K562 (cell line): ENCODE measurements around the gene KLHL29. TPM values are rescaled to one million over a fixed set of nuclear protein-coding genes. Genes with fewer than 3 reads are reported as not detected.

ENCODE experiments used
- ATAC-seq: fragments of 200-7000 bp; cut with Tn5 transposase; 3 replicates; pipeline ENCODE4 v1.9.1; 2020; ENCODE audit warnings: moderate library complexity
- BruUV-seq: library from RNA; stranded (reverse); fragments of 400-500 nt; replicated peaks from 2 replicates; lab custom pipeline; 2021; lab: Mats Ljungman, UMichigan
- CTCF ChIA-PET: fragments of 300-600 bp; formaldehyde crosslinking; extraction: SDS; loops from one replicate; lab custom pipeline; 2021; ENCODE audit warnings: low intra/inter-chr PET ratio; lab: Yijun Ruan, JAX
- POLR2A ChIA-PET: fragments of 300-600, 350-650 bp; sonication (Branson Sonifier 250); formaldehyde crosslinking; extraction: SDS; loops from one replicate; lab custom pipeline; 2021; ENCODE audit warnings: antibody characterized with exemption, inconsistent platforms; lab: Yijun Ruan, JAX
- DNase-seq, 4 experiments: peaks; one replicate each; pipeline versions ENCODE4 v3.0.0 to v3.0.0-alpha.2; 2011 to 2018; ENCODE audit warnings: low spot score in 3 of 4, mixed read lengths in 3 of 4; ENCODE audit errors: extremely low read depth in 1 of 4
- FAIRE-seq: peaks from 2 replicates; lab custom pipeline; 2011; peaks lifted over from hg19 to GRCh38; lab: Jason Lieb, UNC
- H2AFZ ChIP-seq: 2 replicates; pipeline ENCODE4 v1.6.0; 2011; ENCODE audit warnings: low read depth, low read length, control low read depth, inconsistent platforms
- H3K27ac ChIP-seq: fragments of 200-600 bp; 3 replicates; pipeline ENCODE4 v1.8.0; 2011; ENCODE audit warnings: low read depth, mild to moderate bottlenecking, control low read depth, inconsistent platforms, low read length, moderate library complexity, mixed read lengths; ENCODE audit errors: extremely low read depth
- H3K27me3 ChIP-seq, 2 experiments: fragments of 300-600 bp in 1 of 2; 2 replicates in 1 of 2; 3 replicates in 1 of 2; pipeline versions ENCODE4 v1.6.0 to v1.8.0; 2011; ENCODE audit warnings: inconsistent platforms in 2 of 2, low read length in 2 of 2, mild to moderate bottlenecking in 1 of 2, mixed read lengths in 1 of 2, moderate library complexity in 1 of 2; ENCODE audit not compliant: control insufficient read depth in 2 of 2, insufficient read depth in 2 of 2
- H3K36me3 ChIP-seq: fragments of 300-600 bp; 3 replicates; pipeline ENCODE4 v1.8.0; 2011; ENCODE audit warnings: mild to moderate bottlenecking, low read length, inconsistent platforms; ENCODE audit not compliant: control insufficient read depth, insufficient read depth
- H3K4me1 ChIP-seq, 2 experiments: fragments of 200-600 bp in 1 of 2; replicated peaks in 1 of 2; 2 replicates in 1 of 2; 3 replicates in 1 of 2; pipeline versions ENCODE4 v1.5.1 to v1.8.0; 2011; ENCODE audit warnings: inconsistent platforms in 2 of 2, low read length in 2 of 2, mild to moderate bottlenecking in 1 of 2, mixed read lengths in 1 of 2, moderate library complexity in 1 of 2; ENCODE audit not compliant: control insufficient read depth in 2 of 2, insufficient read depth in 2 of 2
- H3K4me2 ChIP-seq: 2 replicates; pipeline ENCODE4 v1.6.1; 2011; ENCODE audit warnings: low read length, control low read depth, inconsistent platforms, mixed read lengths; ENCODE audit not compliant: insufficient read depth
- H3K4me3 ChIP-seq: fragments of 200-600 bp; sonication (generic), shearing (Covaris generic); 2 replicates; pipeline ENCODE4 v1.5.1; 2016; ENCODE audit warnings: control low read depth, inconsistent platforms
- H3K79me2 ChIP-seq: fragments of 200-600 bp; 3 replicates; pipeline ENCODE4 v1.8.0; 2011; ENCODE audit warnings: low read length, inconsistent platforms; ENCODE audit not compliant: control insufficient read depth, insufficient read depth
- H3K9ac ChIP-seq, 2 experiments: 2 replicates each; pipeline versions ENCODE4 v1.6.0 to v1.6.1; 2011; ENCODE audit warnings: low read depth in 2 of 2, low read length in 2 of 2, control low read depth in 1 of 2, inconsistent platforms in 1 of 2, mild to moderate bottlenecking in 1 of 2, mixed read lengths in 1 of 2; ENCODE audit not compliant: insufficient read depth in 1 of 2
- H3K9me1 ChIP-seq: one replicate; pipeline ENCODE4 v1.6.0; 2011; ENCODE audit warnings: inconsistent platforms, mild to moderate bottlenecking, low read length, moderate library complexity; ENCODE audit not compliant: control insufficient read depth, insufficient read depth
- H3K9me3 ChIP-seq: replicated peaks from 2 replicates; pipeline ENCODE4 v1.5.1; 2011; ENCODE audit warnings: low read depth, low read length, inconsistent platforms; ENCODE audit not compliant: control insufficient read depth, insufficient read depth
- H4K20me1 ChIP-seq: replicated peaks from 2 replicates; pipeline ENCODE4 v1.6.1; 2011; ENCODE audit warnings: low read length, inconsistent platforms, mixed read lengths; ENCODE audit not compliant: control insufficient read depth, insufficient read depth
- ATF7 ChIP-seq: fragments of 450-650 bp; IDR thresholded peaks from 2 replicates; pipeline ENCODE4 v1.7.1; 2014; ENCODE audit warnings: mild to moderate bottlenecking, moderate library complexity
- CEBPZ ChIP-seq: fragments of 150-350 bp; IDR thresholded peaks from 2 replicates; pipeline ENCODE4 v1.6.1; 2014; ENCODE audit warnings: low read depth, mild to moderate bottlenecking, low read length, borderline replicate concordance
- HDAC6 ChIP-seq: IDR thresholded peaks from 2 replicates; pipeline ENCODE4 v1.6.1; 2012; ENCODE audit warnings: low read depth, mild to moderate bottlenecking, control low read depth, inconsistent platforms, low read length, moderate library complexity
- NFYB ChIP-seq: IDR thresholded peaks from 2 replicates; pipeline ENCODE4 v1.6.1; 2011; ENCODE audit warnings: mild to moderate bottlenecking, moderate library complexity; ENCODE audit not compliant: insufficient read length; ENCODE audit errors: extremely low read depth
- PKNOX1 ChIP-seq: fragments of 450-650 bp; IDR thresholded peaks from 2 replicates; pipeline ENCODE4 v1.6.1; 2016
- PTBP1 ChIP-seq: fragments of 200-400 bp; formaldehyde crosslinking; IDR thresholded peaks from 2 replicates; pipeline ENCODE4 v1.6.1; 2017; ENCODE audit warnings: low read depth, low read length
- RFX1 ChIP-seq: fragments of 450-650 bp; IDR thresholded peaks from 2 replicates; pipeline ENCODE4 v1.6.1; 2016; ENCODE audit warnings: mild to moderate bottlenecking, moderate library complexity
- ZNF41 ChIP-seq: fragments of 250-450 bp; sonication (Bioruptor Pico); conservative IDR thresholded peaks from 2 replicates; pipeline ENCODE4 v1.4.0; 2020; ENCODE audit warnings: mild to moderate bottlenecking
- WGBS: fragments of 100-300 bp; shearing (Covaris generic); methylation state at CpG from one replicate; pipeline ENCODE4 v1.1.6; 2016; ENCODE audit warnings: low coverage, mixed read lengths; ENCODE audit not compliant: insufficient coverage; ENCODE audit errors: missing lambda C conversion rate; 5-methylcytosine and 5-hydroxymethylcytosine counted together
- in situ Hi-C: fragments of 300-500 bp; cut with MboI; formaldehyde crosslinking; loops from 4 replicates; pipeline ENCODE4 v1.15.0; 2018; ENCODE audit warnings: inconsistent platforms, mixed read lengths
- intact Hi-C: fragments of 100-400 bp; cut with micrococcal nuclease; formaldehyde crosslinking; loops from 2 replicates; pipeline ENCODE4 v1.14.2; 2022
- polyA plus RNA-seq, 8 experiments: library from polyadenylated mRNA; depleted of rRNA in 4 of 8; stranded (reverse) in 5 of 8; unstranded in 3 of 8; fragments of >200 nt; fragmentation: Nextera tagmentation in 2 of 8; fragmentation: Illumina TruSeq in 1 of 8; extraction: Ambion mirVana in 2 of 8; extraction: Trizol in 1 of 8; gene quantifications; 2 replicates each; pipeline versions ENCODE4 v1.2.1 to v1.2.3, GENCODE V29; 2011 to 2014; ENCODE audit warnings: inconsistent platforms in 1 of 8, missing spikeins in 1 of 8
- total RNA-seq, 7 experiments: library from RNA; depleted of rRNA in 6 of 7; stranded (reverse); fragments of >200 nt in 6 of 7; fragmentation: Illumina TruSeq in 2 of 7; extraction: Trizol in 2 of 7; gene quantifications; 2 replicates each; pipeline versions ENCODE4 v1.2.1 to v1.2.3, GENCODE V29; 2011 to 2021; ENCODE audit warnings: low replicate concordance in 1 of 7

Gene KLHL29
- total and polyA plus RNA-seq, 9 of the 15 experiments (the other 6 are each of a cell fraction or from before 2014, with no cell fraction given) = 0.03 to 0.31 (median 0.08) TPM; not detected in 1

GRCh38 chr2:23506531-23507266, 121.7 kb downstream of the KLHL29 start:
- Histone ChIP-seq H4K20me1 (0 out of 2 replicates have a peak, but pooled peaks cover 3% of the 10 kb centered on the region), H3K9me3 (no peaks in the 10 kb centered on the region), H3K9ac (no peak overlapping the region), H3K36me3 (no peaks in the 10 kb centered on the region), H3K4me2 (no peak overlapping the region), H3K79me2 (no peaks in the 10 kb centered on the region), H3K27ac (no peak overlapping the region), H2AFZ (no peak overlapping the region), H3K4me3 (no peak overlapping the region), H3K4me1 (no peaks in the 10 kb centered on the region), H3K9me1 (no peaks in the 10 kb centered on the region), H3K27me3 (peaks cover 18 to 82% of the 10 kb centered on the region in 2 experiments; a peak in 4 of 5 replicates)
- no peak for TF ChIP-seq NFYB
- 0 out of 2 replicates have a peak, but pooled peaks have one; percentile 35 for TF ChIP-seq ATF7
- FAIRE-seq = no peak
- whole genome bisulfite sequencing = 4% methylated on average over 9 of the region's 9 CpGs
- in situ Hi-C loops (no loop called here), intact Hi-C loops (no loop called here)
- BruUV-seq = no TSS peak
- no peak for ATAC-seq
- ChIA-PET CTCF (no interaction called here), POLR2A (interaction anchor here (0.7 to 1.0 kb wide), 2 partner anchors 11 to 1438 kb away, joined by 3 to 5 read pairs; no protein-coding TSS in a partner anchor)
- no peak for DNase-seq

GRCh38 chr2:23507267-23508065, 122.5 kb downstream of the KLHL29 start:
- no peak overlapping the region for H3K4me2 ChIP-seq
- no peak overlapping the region for H2AFZ ChIP-seq
- no TSS peak for BruUV-seq
- 0 out of 2 replicates have a peak, but pooled peaks cover 3% of the 10 kb centered on the region for H4K20me1 ChIP-seq
- intact Hi-C loops (no loop called here), in situ Hi-C loops (no loop called here)
- no peaks in the 10 kb centered on the region for H3K79me2 ChIP-seq
- no peaks in the 10 kb centered on the region for H3K36me3 ChIP-seq
- no peaks in the 10 kb centered on the region for H3K9me1 ChIP-seq
- H3K9me3 ChIP-seq = no peaks in the 10 kb centered on the region
- ATAC-seq (no peak), DNase-seq (no peak), FAIRE-seq (no peak)
- no peak overlapping the region for H3K27ac ChIP-seq
- H3K4me1 ChIP-seq = no peaks in the 10 kb centered on the region
- H3K4me3 ChIP-seq = no peak overlapping the region
- ChIA-PET POLR2A (interaction anchor here (1.0 kb wide), 1 partner anchor 11 kb away, joined by 5 read pairs; no protein-coding TSS in a partner anchor), CTCF (no interaction called here)
- no peak overlapping the region for H3K9ac ChIP-seq
- peaks cover 13 to 81% of the 10 kb centered on the region in 2 experiments; a peak in 4 of 5 replicates for H3K27me3 ChIP-seq
- WGBS = 3% methylated on average over 15 of the region's 15 CpGs
- no peak for TF ChIP-seq RFX1
- TF ChIP-seq ZNF41 = no peak
- no peak for TF ChIP-seq PKNOX1
- TF ChIP-seq HDAC6 = no peak
- TF ChIP-seq CEBPZ = no peak
- no peak for TF ChIP-seq PTBP1
